GM21717 (cell line): ENCODE measurements around the gene ZNRD2.

Source experiments
- ATAC-seq: cut with Tn5 transposase; IDR thresholded peaks from one replicate; pipeline ENCODE4 v1.9.1; 2021; ENCODE audit warnings: mild to moderate bottlenecking, moderate library complexity; ENCODE audit not compliant: unreplicated experiment

Gene ZNRD2

GRCh38 chr11:65572356-65573051 lies 2.2 kb downstream of the ZNRD2 start, which contains the start of gene FAM89B:
TSS of gene FAM89B (plus strand) at chr11:65572538. CDS start at chr11:65572670, 132 bp downstream.
- no peak for ATAC-seq

DNA sequence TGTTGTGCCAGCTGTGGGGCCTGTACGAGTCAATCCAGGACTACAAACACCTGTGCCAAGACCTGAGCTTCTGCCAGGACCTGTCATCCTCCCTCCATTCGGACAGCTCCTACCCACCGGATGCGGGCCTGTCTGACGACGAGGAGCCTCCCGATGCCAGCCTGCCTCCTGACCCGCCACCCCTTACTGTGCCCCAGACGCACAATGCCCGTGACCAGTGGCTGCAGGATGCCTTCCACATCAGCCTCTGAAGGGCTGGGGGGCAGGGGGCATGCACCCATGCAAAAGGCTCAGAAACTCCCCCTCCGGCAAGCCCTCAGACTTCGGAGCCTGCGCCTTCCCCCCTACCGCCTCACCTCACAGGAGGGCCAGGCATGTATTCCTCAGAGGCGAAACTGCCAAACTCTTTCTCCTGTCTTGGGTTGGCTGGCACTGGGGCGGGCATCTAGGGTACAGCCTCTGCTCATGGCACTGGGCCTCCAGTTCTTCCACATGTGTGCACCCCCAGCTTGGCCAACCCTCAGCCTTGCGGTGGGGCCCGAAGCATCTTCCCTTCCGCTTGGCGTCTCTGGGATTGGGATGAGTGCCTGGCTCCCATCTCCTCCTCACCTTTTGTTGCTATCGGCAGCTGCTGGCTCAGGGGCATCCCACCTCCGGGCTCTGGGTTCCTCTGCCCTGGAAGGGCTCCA lies 3.3 kb downstream of the ZNRD2 start:
- no peak for ATAC-seq

DNA sequence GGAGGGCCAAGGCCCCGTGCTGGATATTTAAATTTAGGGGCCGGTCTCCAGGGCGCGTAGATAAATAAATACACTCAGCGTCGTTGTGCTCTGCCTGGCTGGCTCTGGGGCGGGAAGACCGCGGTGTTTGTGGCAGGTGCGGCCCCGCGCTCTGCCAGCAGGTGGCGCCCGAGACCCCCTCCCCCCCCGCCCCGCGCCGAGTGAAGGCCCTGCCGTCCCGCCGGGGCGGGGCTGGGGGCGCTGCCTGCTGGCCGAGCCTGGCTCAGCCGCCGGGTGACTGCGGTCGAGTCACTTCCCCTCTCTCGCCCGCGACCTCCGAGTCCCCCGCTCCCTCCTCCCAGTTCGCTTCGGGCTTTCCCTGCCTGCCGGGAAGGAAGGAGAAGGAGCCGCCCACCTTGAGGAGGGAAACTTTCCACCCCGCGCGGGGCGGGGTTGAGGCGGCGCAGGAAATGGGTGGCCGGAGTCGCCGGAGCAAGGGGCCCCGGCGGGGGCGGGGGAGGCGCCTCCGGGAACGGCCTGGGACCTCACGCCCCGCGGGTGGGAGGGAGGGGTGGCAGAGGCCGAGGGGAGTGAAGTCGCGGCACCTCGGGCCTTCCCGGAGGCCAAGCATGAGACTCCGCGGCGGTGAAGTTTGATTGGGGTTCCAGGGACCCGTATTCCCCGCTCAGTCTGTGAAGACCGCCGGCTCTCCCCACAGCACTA lies 4.0 kb downstream of the ZNRD2 start:
- ATAC-seq, result peak; percentile 27

DNA sequence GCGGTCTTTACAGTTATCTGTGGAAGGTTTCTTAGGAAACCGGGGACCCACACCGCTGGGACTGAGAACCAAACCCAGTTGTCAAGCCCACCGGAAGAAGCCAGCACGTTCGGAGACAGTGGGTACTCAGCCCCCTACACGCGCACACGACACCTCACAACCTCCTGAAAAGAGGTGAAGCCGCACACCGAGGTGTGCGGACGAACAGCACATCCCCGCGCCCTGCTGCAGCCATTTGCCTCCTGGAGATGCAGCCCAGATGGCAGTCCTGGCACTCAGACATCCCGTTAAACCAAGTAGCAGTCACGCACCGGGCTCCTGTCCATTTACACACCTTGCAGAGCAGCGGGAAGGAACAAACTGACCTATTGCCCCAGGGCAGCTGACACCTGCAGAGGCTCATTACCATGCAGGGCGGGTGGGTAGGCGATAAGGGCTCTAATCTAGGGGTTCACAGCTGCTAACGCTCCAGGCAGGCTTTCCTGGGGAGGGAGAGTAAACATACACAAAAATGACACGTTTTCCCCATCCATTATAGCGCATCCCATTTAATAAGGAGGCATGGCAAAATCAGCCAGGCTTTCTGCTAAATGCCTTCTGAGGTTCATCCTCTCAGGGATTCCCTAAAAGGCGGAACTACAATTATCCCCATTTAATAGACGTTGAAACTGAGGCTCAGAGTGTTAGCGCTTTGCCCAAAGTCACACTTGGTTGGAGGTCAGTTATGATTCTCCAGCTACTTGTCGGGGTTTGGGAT lies 4.7 kb downstream of the ZNRD2 start:
- no peak for ATAC-seq

- ATAC-seq, result no peak
These were observed 5.4 kb downstream of the ZNRD2 start, which contains the start of gene EHBP1L1 for GRCh38 chr11:65575568-65576231. TSS of gene EHBP1L1 (plus strand) at chr11:65576053. CDS start at chr11:65576303, 250 bp downstream.

GRCh38 chr11:65576232-65576866 lies 6.1 kb downstream of the ZNRD2 start:
- no peak for ATAC-seq

DNA sequence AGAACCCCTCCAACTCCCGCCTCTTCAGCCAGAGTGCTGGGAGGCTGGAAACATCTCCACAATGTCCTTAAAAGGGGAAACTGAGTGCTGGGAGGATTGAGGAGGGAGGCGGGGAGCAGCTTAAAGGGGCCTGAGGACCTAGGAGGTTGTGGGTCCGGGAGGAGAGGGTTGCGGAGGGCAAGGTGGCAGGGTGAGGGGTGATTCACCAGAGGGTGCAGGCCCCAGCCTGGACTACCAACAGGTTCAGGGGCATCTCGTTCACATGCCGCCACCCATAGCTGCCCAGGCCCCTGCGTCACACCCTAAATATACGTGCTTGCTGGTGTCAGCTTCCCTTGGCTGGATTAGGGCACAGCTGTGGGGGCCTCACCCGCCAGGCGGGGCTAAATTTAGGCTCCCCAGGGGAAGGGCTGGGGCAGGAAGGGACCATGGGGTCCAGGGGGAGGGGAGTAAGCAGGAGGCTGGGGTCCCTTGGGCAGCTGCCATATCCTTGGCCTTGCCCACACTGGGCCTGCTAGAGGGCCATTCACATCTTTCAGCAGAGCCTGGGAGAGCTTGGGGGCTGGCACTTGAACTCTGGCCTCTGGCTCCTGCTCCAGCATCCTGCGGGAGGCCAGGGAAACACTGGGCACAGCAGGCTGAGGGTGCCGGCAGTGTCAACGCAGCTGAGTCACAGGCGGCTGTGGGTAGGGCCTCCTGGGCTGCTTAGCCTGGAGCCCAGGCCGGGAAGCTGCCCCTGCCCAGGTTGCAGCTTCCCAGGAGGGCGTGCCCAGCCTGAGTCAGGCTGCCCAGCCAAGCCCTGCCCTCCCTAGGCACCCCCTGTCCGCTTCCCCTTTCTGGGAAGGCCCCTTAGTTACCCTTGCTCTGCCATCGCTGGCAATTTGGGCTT lies 6.8 kb downstream of the ZNRD2 start:
- ATAC-seq, result no peak

DNA sequence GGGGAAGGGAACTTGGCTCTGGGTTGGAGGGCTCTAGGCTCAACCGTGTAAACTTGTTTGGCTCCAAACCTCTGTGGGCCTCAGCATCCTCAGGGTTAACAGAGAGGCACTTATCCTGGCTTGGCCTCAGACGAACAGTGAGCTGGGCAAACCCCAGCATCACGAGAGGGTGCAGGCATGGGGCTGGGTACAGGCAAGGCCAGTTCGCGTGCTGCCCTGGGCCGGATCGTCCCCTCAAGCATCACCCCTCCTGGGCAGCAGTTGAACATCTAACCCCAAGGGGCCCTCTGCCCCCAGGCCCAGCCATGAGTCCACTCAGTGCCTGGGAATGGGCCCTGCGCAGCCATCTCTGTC lies 7.5 kb downstream of the ZNRD2 start:
- no peak for ATAC-seq

DNA sequence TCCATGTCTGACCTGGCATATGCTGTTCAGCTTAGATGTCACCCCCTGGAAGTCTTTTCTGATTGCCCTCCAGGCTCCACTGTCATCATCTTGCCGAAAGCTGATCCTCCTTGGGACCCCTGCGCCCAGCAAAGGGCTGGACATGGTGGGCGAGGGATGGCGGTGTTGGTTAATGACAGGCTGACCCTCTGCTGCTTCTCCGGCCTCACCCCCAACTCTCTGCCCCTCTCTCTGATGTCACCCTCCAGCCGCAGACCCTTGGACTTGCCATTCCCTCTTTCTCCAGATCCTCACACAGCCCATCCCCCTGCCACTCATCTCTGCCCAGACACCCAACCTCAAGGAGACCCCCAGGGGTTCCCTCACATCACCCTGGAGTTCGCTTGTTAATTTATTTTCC lies 7.9 kb downstream of the ZNRD2 start:
- ATAC-seq, result no peak

DNA sequence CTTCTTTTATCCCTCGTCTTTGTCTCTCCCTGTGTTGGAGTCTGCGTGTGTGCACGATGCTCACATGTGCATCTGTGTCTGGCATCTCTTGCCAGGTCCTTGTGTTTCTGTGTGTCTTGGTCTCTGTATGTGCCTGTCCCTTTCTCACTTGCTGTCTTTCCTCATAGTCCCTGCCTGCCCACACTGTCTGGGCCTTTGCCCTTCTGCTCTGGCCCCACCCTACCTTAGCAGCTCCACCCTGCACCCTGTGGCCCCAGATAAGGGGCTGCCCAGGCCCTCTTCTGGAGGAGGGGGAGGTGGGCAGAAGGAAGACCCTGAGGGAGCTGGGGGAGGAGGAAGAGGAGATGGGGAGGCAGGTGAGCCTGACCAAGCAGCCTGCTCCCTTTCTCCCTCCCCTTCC lies 8.4 kb downstream of the ZNRD2 start:
- ATAC-seq, result no peak

GRCh38 chr11:65579291-65579690 lies 9.0 kb downstream of the ZNRD2 start:
- no peak for ATAC-seq

DNA sequence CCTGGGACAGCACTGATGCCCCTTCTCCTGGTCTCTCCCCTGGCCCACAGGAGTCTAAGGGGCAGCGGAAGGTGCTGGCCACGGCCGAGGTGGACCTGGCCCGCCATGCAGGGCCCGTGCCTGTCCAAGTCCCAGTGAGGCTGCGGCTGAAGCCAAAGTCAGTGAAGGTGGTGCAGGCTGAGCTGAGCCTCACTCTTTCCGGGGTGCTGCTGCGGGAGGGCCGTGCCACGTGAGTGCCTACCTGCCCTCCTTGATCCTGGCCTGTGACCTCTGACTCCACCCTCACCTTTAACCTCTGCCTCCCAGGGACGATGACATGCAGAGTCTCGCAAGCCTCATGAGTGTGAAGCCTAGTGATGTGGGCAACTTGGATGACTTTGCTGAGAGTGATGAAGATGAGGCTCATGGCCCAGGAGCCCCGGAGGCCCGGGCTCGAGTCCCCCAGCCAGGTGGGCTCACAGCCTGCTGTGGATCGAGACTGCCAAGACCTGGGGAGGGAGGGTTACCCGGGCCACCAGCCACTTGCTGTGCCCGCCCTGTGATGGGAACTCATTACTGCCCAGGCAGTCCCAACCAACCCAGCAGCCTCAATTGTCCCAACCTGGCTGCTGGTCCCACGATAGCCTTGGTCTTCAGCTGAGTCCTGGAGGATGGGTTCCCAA lies 9.9 kb downstream of the ZNRD2 start:
- ATAC-seq, result no peak

- no peak for ATAC-seq
These were observed 10.5 kb downstream of the ZNRD2 start for GRCh38 chr11:65580756-65581155.

DNA sequence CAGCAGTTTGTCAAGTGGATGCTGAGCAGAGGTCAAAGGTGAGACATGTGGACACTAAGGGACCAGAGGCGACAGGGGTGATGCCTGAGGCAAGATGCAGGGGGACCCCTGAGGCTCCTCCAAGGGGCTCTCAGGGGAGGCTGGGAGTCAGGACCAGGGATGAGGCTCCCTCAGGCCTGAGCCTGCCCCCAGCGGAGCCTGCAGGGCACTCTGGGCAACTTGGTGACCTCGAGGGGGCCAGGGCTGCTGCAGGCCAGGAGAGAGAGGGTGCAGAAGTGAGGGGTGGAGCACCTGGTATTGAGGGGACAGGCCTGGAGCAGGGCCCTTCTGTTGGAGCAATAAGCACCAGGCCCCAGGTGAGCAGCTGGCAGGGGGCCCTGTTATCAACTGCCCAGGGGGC lies 11.7 kb downstream of the ZNRD2 start:
- no peak for ATAC-seq

- ATAC-seq, result no peak
These were observed 13.3 kb downstream of the ZNRD2 start for GRCh38 chr11:65583589-65583988.

GRCh38 chr11:65584106-65584505 lies 13.8 kb downstream of the ZNRD2 start:
- no peak for ATAC-seq

DNA sequence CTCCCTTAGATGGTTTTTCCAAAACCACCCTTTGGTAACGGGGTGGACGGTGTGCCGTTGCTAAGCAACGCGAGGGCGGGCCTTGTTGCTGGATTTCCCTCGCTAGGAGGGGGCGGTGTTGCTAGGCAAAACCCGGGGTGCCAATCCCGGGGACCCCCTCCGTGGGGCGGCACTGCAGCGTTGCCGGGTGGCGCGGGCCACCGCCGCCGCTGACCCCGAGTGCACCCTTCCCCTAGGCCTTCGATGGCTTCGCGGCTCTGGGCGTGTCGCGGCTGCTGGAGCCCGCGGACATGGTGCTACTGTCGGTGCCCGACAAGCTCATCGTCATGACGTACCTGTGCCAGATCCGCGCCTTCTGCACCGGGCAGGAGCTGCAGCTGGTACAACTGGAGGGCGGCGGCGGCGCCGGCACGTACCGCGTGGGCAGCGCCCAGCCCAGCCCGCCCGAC lies 14.5 kb downstream of the ZNRD2 start:
- ATAC-seq, result no peak

DNA sequence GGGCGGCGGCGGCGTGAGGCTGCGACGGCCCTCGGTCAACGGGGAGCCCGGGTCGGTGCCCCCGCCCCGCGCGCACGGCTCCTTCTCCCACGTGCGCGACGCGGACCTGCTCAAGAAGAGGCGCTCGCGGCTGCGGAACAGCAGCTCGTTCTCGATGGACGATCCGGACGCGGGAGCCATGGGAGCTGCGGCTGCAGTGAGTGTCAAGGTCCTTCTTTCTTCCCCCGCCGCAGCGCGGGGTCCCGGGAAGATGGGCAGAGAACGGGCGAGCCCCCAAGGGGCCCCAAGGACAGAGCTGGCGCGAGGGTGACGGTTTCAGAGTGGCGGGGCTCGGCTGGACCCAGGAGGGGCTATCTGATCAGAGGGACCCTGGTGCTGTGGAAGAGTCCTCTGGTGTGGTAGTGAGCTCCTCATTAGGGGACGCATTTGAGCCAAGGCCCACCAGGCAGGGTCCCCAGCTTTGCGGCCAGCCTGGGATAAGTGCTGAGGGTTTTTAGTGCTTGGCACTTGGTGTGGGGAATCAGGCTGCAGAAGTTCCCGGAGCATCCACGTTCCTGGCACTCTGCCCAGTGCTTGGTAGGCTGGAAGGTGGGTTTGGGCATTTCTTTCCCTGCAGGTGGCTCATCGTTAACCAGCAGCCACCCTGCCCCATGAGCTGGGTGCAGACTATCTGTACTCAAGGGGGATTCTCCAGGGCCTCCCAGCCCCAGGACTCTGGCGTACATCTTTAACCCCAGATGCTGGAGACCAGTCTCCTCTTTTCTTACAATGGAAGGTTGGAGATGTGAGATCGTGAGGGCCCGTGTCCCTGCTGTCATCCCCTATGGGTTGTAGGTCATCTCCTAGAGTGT lies 15.3 kb downstream of the ZNRD2 start:
- ATAC-seq, result no peak
